Natural killer cell (primary cell): ENCODE measurements around the gene C1orf87. TPM values are rescaled to one million over a fixed set of nuclear protein-coding genes. Genes with fewer than 3 reads are reported as not detected.

ENCODE experiments used
- ATAC-seq, 3 donors: fragments of 150-1000 bp in 2 of 3; fragments of 200-7000 bp in 1 of 3; cut with Tn5 transposase; 1 replicate in 1 of 3; 2 replicates in 2 of 3; pipeline ENCODE4 v1.10.0; 2021; ENCODE audit warnings: mild to moderate bottlenecking in 2 of 3, moderate library complexity in 2 of 3
- DNase-seq, 2 donors: peaks; one replicate each; pipeline versions ENCODE4 v3.0.0 to v3.0.0-alpha.2; 2013 to 2021; ENCODE audit warnings: mixed read lengths in 1 of 2
- H3K27ac ChIP-seq: one replicate; pipeline ENCODE4 v1.5.1; 2013; ENCODE audit warnings: mild to moderate bottlenecking, low read length
- H3K27me3 ChIP-seq: one replicate; pipeline ENCODE4 v1.6.1; 2013; ENCODE audit warnings: low read length; ENCODE audit not compliant: control insufficient read depth, insufficient read depth
- H3K36me3 ChIP-seq: one replicate; pipeline ENCODE4 v1.6.1; 2013; ENCODE audit warnings: low read length; ENCODE audit not compliant: control insufficient read depth, insufficient read depth
- H3K4me1 ChIP-seq: one replicate; pipeline ENCODE4 v1.6.1; 2013; ENCODE audit warnings: low read length; ENCODE audit not compliant: control insufficient read depth, insufficient read depth
- H3K4me3 ChIP-seq: one replicate; pipeline ENCODE4 v1.5.1; 2013; ENCODE audit warnings: low read length
- H3K9me3 ChIP-seq: one replicate; pipeline ENCODE4 v1.6.1; 2013; ENCODE audit warnings: low read length; ENCODE audit not compliant: control insufficient read depth, insufficient read depth
- H3K27ac Mint-ChIP-seq, 2 donors: one replicate each; pipeline ENCODE4 v1.8.0; 2022; ENCODE audit warnings: mild to moderate bottlenecking in 2 of 2, mixed read lengths in 2 of 2, moderate library complexity in 1 of 2
- H3K27me3 Mint-ChIP-seq, 2 donors: one replicate each; pipeline ENCODE4 v1.8.0; 2022; ENCODE audit warnings: low read depth in 2 of 2, mixed read lengths in 2 of 2
- H3K36me3 Mint-ChIP-seq: one replicate; pipeline ENCODE4 v1.8.0; 2022; ENCODE audit warnings: mixed read lengths
- H3K4me1 Mint-ChIP-seq, 2 donors: one replicate each; pipeline ENCODE4 v1.8.0; 2022; ENCODE audit warnings: mixed read lengths in 2 of 2
- H3K4me3 Mint-ChIP-seq: one replicate; pipeline ENCODE4 v1.8.0; 2022; ENCODE audit warnings: mild to moderate bottlenecking, moderate library complexity, mixed read lengths
- H3K9me3 Mint-ChIP-seq, 2 donors: one replicate each; pipeline ENCODE4 v1.8.0; 2022; ENCODE audit warnings: mixed read lengths in 2 of 2
- CTCF ChIP-seq: fragments of 200-600 bp; IDR thresholded peaks from one replicate; pipeline ENCODE4 v1.8.0; 2022; ENCODE audit warnings: antibody characterized with exemption
- WGBS: methylation state at CpG from one replicate; pipeline ENCODE4 v1.1.7; 2013; ENCODE audit warnings: missing lambda C conversion rate; ENCODE audit not compliant: insufficient coverage; 5-methylcytosine and 5-hydroxymethylcytosine counted together
- intact Hi-C: fragments of 100-400 bp; cut with micrococcal nuclease; formaldehyde crosslinking; loops from one replicate; pipeline ENCODE4 v1.14.2; 2022
- total RNA-seq, 4 donors: library from RNA; stranded (reverse); fragments of 120-200 nt in 1 of 4; gene quantifications; one replicate each; pipeline versions ENCODE4 v1.2.3 to v1.2.4, GENCODE V29; 2013 to 2022

C1orf87 gene
- total RNA-seq, 3 donors from 2014 or later (not counting 1 experiment from before 2014, with no cell fraction given) = not detected

- Mint-ChIP-seq H3K4me1 (peaks cover 0 to 4% of the 10 kb centered on the region in 2 donors), H3K4me3 (no peak overlapping the region), H3K27ac (no peak overlapping the region), H3K27me3 (peaks cover 13 to 15% of the 10 kb centered on the region in 2 donors), H3K36me3 (no peaks in the 10 kb centered on the region), H3K9me3 (no peaks in the 10 kb centered on the region)
- WGBS = 82% methylated on average over 4 of the region's 4 CpGs
- no peaks in the 10 kb centered on the region for H3K4me1 ChIP-seq
- peak; percentile 30 for TF ChIP-seq CTCF
- H3K4me3 ChIP-seq = no peak overlapping the region
- H3K9me3 ChIP-seq = no peaks in the 10 kb centered on the region
- no peak for ATAC-seq
- no peaks in the 10 kb centered on the region for H3K36me3 ChIP-seq
- no peak for DNase-seq
- peaks cover 4% of the 10 kb centered on the region for H3K27me3 ChIP-seq
- intact Hi-C loops = loop anchor here (2.0 to 5.0 kb wide), 3 partner anchors 1065 to 1876 kb away; no protein-coding TSS in a partner anchor
- no peak overlapping the region for H3K27ac ChIP-seq
Observed at GRCh38 chr1:59977075-59977410, 96.5 kb downstream of the C1orf87 start.

- Mint-ChIP-seq H3K9me3 (no peaks in the 10 kb centered on the region), H3K4me1 (peaks cover 0 to 6% of the 10 kb centered on the region in 2 donors), H3K4me3 (no peak overlapping the region), H3K36me3 (no peaks in the 10 kb centered on the region), H3K27ac (no peak overlapping the region), H3K27me3 (peaks cover 14 to 15% of the 10 kb centered on the region in 2 donors)
- no peak overlapping the region for H3K27ac ChIP-seq
- peaks cover 1% of the 10 kb centered on the region for H3K4me1 ChIP-seq
- WGBS = 47% methylated on average over 18 of the region's 19 CpGs
- DNase-seq (peak; percentile 25 to 62), ATAC-seq (peak in 1 of 3 donors; percentile 63)
- H3K36me3 ChIP-seq = no peaks in the 10 kb centered on the region
- intact Hi-C loops = loop anchor here (2.0 to 5.0 kb wide), 3 partner anchors 1066 to 1876 kb away; no protein-coding TSS in a partner anchor
- no peak overlapping the region for H3K4me3 ChIP-seq
- no peaks in the 10 kb centered on the region for H3K9me3 ChIP-seq
- H3K27me3 ChIP-seq = peaks cover 4% of the 10 kb centered on the region
- TF ChIP-seq CTCF = peak; percentile 82
Observed at GRCh38 chr1:59976194-59977074, 97.1 kb downstream of the C1orf87 start.

- H3K27me3 Mint-ChIP-seq = peaks cover 15 to 18% of the 10 kb centered on the region in 2 donors
- H3K36me3 ChIP-seq = no peaks in the 10 kb centered on the region
- no peaks in the 10 kb centered on the region for H3K36me3 Mint-ChIP-seq
- peaks cover 4% of the 10 kb centered on the region for H3K4me1 ChIP-seq
- H3K27me3 ChIP-seq = peaks cover 4% of the 10 kb centered on the region
- H3K4me3 Mint-ChIP-seq = no peak overlapping the region
- H3K4me1 Mint-ChIP-seq = peaks cover 0 to 10% of the 10 kb centered on the region in 2 donors
- H3K9me3 ChIP-seq = no peaks in the 10 kb centered on the region
- 100% methylated on average over 1 of the region's 1 CpG for WGBS
- H3K4me3 ChIP-seq = no peak overlapping the region
- no peak for TF ChIP-seq CTCF
- H3K27ac Mint-ChIP-seq = no peak overlapping the region
- no peak overlapping the region for H3K27ac ChIP-seq
- DNase-seq = no peak
- intact Hi-C loops = no loop called here
- H3K9me3 Mint-ChIP-seq = no peaks in the 10 kb centered on the region
- ATAC-seq = no peak
Observed at GRCh38 chr1:59973719-59974118, 99.9 kb downstream of the C1orf87 start.
